HK-2 (cell line): ENCODE measurements around the gene TIGD1.

Experiments used
- DNase-seq: peaks from one replicate; pipeline ENCODE4 v3.0.0-alpha.2; 2018; ENCODE audit not compliant: unreplicated experiment

The TIGD1 gene

GRCh38 chr2:232501794-232502390, 48.5 kb downstream of the TIGD1 start:
- no peak for DNase-seq

- no peak for DNase-seq
These were observed 49.0 kb downstream of the TIGD1 start for GRCh38 chr2:232501331-232501771.

- no peak for DNase-seq
These were observed 51.9 kb downstream of the TIGD1 start for GRCh38 chr2:232498452-232498851.
